Vagina (tissue), 2 donors: ENCODE results near the gene REEP1.

Source experiments
- POLR2A ChIP-seq, 2 donors: fragments of 450-650 bp; IDR thresholded peaks; one replicate each; pipeline ENCODE4 v1.6.1; 2017; ENCODE audit warnings: antibody characterized with exemption in 2 of 2, mild to moderate bottlenecking in 2 of 2, moderate library complexity in 2 of 2
- POLR2AphosphoS5 ChIP-seq, 2 donors: sonication (generic); formaldehyde crosslinking; IDR thresholded peaks; one replicate each; pipeline ENCODE4 v1.9.0; 2017; ENCODE audit warnings: antibody characterized with exemption in 2 of 2, mild to moderate bottlenecking in 2 of 2, low read depth in 1 of 2; ENCODE audit not compliant: insufficient read depth in 1 of 2
- TF ChIP-seq, protein P1 (sequence below), 3 experiments: fragments of 450-650 bp in 2 of 3; fragments of 200-600 bp in 1 of 3; sonication (generic) in 1 of 3; IDR thresholded peaks; one replicate each; pipeline ENCODE4 v1.5.1; 2017 to 2019; ENCODE audit warnings: antibody characterized with exemption in 3 of 3, mild to moderate bottlenecking in 2 of 3, moderate library complexity in 2 of 3

DNA sequence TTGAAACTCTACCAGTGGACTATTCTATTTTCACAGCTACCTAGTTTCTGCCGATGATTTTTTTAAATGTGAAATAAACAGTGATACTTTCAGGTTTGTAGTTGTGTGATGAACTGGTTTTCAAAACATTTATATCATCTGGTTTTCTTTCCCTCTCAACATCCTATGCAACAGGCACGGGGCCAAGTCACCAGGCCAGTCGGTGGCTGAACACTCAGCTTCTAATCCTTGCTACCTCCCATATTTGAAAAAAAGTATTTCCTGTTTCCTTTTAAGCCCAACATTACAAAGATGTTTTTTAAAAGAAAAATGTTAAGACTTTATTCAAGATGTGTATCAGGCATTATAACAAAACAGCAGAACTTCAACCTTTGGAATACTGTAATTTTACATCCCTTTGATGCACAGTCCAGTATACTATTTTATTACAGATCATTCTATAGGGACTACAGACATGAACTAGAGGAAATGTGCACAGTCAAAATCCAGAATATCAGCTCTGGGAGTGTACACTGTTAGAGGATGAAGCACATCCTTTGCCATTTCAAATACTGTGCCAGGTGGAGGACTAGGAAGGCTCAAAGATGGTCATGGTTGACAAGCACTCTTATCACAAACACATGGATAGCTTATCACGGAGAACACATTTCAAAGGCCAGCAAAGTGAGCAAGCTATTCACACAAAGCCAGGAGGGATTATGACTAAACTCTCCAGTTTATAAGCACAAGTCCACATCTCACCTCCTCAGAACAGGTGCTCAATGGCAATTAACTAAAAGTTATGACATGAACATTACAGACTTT lies 123.5 kb downstream of the REEP1 start:
- TF ChIP-seq POLR2AphosphoS5 (IDR thresholded peaks at IDR 0.05; ENCODE audit: insufficient read depth in 1 of 2, low read depth in 1 of 2) (no peak), POLR2A (IDR thresholded peaks at IDR 0.05) (no peak)
- TF ChIP-seq, protein P1, sequence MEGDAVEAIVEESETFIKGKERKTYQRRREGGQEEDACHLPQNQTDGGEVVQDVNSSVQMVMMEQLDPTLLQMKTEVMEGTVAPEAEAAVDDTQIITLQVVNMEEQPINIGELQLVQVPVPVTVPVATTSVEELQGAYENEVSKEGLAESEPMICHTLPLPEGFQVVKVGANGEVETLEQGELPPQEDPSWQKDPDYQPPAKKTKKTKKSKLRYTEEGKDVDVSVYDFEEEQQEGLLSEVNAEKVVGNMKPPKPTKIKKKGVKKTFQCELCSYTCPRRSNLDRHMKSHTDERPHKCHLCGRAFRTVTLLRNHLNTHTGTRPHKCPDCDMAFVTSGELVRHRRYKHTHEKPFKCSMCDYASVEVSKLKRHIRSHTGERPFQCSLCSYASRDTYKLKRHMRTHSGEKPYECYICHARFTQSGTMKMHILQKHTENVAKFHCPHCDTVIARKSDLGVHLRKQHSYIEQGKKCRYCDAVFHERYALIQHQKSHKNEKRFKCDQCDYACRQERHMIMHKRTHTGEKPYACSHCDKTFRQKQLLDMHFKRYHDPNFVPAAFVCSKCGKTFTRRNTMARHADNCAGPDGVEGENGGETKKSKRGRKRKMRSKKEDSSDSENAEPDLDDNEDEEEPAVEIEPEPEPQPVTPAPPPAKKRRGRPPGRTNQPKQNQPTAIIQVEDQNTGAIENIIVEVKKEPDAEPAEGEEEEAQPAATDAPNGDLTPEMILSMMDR (IDR thresholded peaks at IDR 0.05), result no peak
